GM19324 (cell line): Measurements from ENCODE around the gene KCNA10.
"Not testable (repeated sequence)": the region's sequence is repeated elsewhere in the genome, so short reads cannot be mapped to it uniquely, and the experiment has no call there.

Experiments used
- ATAC-seq: cut with Tn5 transposase; IDR thresholded peaks from one replicate; pipeline ENCODE4 v1.9.1; 2021; ENCODE audit warnings: mild to moderate bottlenecking, moderate library complexity; ENCODE audit not compliant: unreplicated experiment, low FRiP score

Gene KCNA10

DNA sequence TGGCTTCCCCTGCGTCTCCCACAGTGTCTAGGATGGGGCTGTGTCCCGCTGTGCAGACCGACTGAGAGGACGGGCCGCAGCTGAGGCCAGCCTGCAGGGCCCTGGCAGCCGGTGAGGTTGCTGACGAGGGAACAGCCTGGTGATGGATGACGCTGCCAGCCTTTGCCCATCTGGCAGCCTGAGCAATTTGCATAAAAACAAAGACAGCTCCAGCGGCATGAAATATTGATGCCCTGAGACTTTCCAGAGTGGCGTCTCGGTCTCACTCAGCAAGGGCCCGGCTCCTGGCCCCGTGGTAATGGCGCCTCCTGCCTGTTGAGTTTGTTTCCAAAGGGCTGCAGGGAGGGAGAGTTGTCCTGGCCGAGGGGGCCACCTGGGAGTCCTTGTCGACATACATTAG, 19.1 kb upstream of the KCNA10 start:
- no peak for ATAC-seq

DNA sequence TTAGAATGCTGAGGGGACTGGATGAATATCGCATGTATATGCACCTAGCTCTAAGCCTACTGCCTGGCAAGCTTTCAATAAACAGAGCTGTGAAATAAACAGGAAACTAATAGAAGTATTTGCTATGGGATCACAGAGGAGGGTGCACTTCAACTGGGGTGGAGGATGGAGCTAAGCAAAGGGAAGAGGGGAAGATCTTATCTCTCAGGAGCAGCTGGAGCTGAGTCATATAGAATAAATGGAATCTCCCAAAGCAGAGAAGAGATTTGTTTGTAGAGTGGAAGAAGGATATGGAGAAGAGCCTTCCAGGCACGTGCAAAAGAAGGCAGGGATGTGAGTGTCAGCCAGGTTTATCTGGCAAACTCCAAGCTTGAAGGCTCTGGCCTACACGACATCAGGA, 17.0 kb upstream of the KCNA10 start:
- ATAC-seq = no peak

DNA sequence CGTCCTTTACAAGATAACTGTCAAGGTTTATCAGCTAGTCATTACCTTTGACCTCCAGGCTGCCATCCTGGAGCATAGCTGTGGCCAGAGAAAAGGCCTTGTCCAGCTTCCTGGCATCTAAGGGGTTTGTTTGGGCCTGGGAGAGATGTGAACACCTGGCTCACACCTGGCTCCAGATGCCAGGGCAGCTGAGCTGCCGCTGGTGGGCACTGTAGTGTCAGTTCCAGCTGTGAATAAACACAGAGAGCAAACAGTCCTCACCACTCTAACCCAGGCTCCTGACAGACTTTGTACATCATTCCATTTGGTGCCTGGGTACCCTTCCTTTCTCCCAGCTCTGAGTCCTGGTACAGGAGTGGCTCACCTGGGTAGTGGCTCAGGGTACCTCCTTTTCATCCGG, 14.3 kb upstream of the KCNA10 start:
- no peak for ATAC-seq

DNA sequence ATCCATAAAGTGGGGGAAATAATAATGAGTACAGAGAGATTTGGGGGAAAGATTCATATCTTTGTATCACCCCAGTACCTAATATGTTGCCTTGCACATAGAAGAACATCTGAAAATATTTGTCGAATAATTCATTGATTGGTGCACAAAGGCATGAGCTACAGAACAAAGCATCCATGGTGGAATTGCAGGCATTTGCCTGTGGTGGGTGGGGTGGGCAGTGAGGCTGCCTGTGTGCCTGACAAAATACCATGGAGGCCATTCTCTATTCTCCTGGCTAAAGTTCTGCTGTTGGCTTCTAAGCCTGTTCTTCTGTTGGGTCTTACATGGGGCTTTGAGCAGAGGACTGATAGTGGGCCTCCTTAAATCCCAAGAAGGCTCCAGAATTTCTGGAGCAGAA, 10.0 kb upstream of the KCNA10 start:
- ATAC-seq = no peak

DNA sequence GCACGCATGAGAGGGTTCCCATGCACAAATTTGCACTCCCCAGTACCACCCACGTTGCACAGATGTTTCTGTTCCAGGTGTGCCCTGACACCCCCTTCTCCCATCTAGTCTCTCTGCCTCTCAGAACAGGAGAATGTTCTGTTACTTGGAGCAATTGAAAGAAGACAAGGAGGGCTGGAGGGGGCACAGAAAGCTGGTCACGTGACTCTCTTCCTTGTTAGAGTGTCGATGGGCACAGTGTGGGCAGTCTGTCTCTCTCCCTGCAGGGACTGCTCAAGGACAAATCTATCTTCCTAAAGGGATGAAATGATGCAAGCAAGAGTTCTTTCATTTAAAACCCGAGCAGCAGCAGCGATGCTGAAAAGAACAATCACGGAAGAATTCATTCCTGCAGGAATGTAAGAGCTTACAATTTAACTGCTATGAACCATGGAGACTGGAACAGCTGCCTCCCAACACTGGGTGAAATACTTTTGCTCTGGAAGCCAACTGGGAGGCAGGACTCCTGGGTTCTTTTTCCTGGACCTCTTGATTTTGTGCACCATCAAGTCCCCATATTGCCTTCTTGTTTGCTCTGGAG, 7.3 kb upstream of the KCNA10 start:
- no peak for ATAC-seq

DNA sequence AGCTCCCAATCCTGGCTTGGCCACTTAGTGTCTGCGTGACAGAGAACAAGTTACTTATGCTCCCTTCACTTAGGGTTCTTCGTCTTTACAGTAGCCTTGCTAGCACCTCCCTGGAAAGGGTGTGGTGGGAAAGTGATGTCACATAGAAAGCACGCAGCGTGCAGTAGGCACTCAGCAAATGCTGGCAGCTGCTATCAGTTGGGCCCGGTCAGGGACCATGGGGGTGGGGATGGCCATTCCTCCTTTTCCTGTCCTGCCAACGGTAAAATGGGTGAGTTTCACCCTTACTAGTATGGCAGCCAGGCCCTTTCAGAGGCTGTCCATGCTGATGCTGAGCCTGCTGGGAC, 6.2 kb upstream of the KCNA10 start:
- no peak for ATAC-seq

DNA sequence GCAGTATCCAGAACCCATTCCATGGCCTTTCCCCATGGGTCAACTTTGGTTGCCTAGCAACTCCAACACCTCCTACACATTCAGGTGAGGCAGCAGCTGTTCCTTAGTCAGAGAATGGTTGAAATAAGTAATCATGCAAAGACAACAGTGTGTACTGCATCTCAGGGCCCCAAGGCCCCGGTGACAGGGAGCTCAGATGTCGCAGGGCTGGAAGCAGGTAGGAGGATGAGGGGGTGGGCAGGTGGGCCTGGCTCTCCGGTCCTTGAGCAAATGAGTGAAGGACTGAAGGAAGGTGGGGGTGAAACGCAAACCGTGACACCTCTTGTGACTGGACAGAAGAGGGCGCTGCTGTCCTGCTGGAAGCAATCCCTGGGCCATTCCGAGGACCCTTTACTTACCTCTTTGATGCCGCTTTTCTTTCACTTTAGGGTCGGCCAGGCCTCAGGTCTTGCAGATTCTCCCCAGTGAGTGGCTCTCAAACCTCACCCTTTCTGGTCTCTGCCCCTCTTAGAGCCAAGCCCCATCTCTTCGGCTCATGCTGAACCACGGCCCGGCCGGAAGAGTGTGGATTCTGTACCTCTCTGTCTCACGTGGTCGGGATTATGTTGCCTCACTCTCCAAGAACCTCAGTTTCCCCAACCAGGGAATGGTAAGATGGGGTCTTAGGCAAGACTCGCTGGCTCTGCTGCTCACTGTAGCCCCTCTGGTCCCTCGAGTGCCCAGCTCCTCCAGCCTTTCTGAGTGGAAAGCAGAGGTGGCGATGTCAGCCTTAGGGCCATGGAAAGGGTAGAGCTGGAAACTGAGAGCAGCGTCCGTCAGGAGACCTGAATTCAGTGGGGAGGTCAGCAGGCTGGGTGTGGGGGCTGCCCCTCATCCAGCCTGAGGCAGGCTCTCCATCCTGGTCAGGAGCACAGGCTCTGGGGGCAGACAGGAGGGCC, 5.6 kb upstream of the KCNA10 start:
- ATAC-seq = no peak

DNA sequence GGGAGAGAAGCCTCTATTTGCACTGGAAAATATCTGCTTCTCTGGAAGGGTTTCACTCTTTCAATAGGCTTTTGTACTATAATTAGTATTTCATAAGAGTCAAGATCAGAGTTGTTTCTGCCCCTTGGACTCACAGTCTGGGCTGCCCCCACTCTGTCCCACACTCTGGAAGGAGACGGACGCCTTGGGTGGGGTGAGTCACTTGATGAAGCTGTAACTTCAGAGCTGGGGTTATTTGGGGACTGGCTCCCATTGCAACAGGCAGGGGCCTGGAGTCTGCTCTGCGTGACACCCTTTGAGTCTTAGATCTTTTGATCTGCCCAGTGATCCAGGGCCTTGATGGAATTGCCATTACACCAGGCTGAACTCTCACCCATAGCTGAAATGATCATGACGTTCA, 4.0 kb upstream of the KCNA10 start:
- ATAC-seq = no peak

DNA sequence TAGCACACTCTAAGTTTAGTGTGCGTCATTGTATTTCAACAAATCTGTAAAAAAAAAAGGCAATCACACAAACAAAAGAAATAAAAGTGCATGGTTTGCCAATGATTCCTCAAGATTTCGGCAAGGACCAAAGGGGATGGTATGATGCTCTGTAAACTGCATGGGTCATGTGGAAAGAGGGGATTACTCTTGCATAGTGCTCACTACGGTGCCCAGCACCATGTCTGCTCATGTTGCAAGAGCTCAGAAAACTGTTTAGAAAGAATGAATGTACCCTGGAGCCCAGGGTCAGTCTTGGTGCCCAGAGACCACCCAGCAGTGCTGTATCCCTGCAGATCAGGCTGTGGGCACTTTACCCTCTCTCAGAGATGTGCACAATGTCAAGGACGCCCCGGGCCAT, 3.6 kb upstream of the KCNA10 start:
- ATAC-seq = no peak

DNA sequence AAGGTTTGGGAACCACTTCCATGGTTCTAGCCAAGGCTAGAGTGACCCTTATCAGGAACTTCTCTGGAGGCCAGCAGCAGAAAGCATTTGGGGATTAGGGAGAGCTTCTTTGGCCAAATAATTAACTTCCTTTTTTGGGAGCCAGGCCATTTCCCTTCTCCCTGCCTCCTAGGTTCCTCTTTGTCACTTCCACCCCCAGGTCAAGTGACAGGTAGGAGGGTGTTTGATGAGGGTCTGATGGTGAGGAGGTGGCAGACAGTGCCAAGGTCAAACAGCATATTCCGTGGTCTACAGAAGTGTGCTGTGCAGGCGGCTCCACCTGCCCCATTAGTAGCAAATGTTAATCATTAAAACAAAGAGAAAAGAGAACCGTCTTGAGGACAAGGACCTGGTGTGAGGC, 1.9 kb upstream of the KCNA10 start:
- ATAC-seq = no peak

DNA sequence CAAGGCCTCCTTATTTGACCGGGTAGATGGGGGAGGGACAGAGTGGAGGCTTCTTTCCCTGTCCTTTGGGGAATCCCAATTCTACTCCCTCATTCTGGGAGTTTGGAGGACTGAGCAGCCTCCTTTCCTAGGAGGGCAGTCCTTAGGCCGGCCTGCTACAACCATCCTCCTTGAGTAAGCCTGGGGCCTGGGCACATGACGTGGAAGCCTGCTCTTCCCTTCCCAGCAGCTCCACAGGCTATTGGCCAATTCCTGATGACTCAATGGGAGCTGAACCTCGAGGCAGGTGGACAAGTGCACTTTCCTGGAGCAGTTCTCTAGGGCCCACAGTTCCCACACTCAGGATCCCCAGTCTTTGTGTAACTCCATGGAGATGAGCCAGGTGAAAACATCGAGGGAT, 3.1 kb downstream of the KCNA10 start:
- ATAC-seq = no peak

DNA sequence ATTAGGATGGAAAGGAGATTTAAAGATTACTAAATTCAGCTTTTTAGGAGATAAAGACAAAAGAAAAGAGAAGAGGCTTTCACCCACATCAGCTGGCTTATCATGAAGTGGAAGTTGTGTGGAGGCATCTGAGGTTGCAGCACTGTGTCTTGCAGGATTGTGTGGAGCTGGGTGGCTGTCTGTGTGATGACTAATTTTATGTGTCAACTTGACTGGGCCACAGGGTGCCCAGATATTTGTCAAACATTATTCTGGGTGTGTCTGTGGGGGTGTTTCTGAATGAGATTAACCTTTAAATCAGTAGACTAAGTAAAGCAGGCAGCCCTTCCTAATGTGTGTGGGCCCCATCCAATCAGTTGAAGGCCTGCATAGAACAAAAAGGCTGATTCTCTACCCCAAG, 3.9 kb downstream of the KCNA10 start:
- no peak for ATAC-seq

DNA sequence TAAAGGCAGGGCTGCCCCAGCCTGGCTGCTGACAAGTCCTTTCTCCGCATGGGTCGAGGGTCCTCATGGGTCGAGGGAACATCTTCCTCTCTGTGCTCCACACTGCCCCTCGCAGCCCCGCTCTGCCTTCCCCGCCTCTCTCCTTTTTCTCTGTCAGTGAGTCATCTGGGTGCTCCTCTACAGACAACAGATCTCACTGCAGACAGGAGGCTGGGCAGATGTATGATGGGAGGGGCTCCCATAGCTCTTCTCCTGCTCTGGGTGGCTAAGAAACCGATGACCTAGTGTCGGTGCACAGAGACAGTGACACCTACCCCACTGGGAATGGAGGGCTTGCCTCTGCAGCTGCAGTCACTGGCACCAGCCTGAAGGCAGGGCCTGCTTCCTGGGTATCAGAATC, 5.5 kb downstream of the KCNA10 start:
- ATAC-seq = no peak

DNA sequence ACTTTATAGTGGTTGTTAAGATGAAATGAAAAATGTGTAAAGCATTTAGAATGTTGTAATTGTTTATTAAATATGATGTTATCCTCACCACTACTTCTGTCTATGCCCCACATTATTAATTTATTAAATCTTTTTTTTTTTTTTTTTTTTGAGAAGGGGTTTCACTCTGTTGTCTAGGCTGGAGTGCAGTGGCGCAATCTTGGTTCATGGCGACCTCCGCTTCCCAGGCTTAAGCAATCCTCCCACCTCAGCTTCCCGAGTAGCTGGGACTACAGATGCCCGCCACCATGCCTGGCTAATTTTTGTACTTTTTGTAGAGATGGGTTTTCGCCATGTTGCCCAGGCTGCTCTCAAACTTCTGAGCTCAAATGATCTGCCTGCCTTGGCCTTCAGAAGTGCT, 7.5 kb downstream of the KCNA10 start:
- ATAC-seq = no peak

DNA sequence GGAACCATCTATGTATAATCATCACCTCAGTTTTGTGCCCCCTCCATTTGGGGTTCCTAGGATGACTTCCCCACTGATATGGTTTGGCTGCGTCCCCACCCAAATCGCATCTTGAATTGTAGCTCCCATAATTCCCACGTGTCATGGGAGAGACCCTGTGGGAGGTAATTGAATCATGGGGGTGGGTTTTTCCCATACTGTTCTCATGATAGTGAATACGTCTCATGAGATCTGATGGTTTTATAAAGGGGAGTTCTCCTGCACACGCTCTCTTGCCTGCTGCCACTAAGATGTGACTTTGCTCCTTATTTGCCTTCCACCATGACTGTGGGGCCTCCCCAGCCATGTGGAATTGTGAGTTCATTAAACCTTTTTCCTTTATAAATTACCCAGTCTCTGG, 8.1 kb downstream of the KCNA10 start:
- ATAC-seq = not testable (repeated sequence)

DNA sequence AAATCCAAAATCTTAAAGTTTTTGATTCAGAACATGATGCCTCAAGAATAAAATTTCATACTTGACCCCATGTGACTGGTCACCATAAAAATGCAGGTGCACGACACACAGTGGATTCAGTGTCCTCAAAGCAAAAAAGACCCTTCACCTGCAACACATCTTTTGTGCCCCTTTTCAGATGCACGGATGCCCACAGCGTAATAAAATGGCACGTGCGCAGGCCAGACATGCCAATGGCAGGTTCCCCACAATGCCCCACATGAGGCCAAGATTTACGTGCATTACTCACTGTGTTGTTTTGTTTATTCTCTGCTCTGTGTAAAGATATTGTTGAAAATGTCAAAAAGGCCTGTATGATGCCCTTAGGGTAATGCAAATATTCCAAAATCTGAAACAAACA, 9.3 kb downstream of the KCNA10 start:
- ATAC-seq = no peak

DNA sequence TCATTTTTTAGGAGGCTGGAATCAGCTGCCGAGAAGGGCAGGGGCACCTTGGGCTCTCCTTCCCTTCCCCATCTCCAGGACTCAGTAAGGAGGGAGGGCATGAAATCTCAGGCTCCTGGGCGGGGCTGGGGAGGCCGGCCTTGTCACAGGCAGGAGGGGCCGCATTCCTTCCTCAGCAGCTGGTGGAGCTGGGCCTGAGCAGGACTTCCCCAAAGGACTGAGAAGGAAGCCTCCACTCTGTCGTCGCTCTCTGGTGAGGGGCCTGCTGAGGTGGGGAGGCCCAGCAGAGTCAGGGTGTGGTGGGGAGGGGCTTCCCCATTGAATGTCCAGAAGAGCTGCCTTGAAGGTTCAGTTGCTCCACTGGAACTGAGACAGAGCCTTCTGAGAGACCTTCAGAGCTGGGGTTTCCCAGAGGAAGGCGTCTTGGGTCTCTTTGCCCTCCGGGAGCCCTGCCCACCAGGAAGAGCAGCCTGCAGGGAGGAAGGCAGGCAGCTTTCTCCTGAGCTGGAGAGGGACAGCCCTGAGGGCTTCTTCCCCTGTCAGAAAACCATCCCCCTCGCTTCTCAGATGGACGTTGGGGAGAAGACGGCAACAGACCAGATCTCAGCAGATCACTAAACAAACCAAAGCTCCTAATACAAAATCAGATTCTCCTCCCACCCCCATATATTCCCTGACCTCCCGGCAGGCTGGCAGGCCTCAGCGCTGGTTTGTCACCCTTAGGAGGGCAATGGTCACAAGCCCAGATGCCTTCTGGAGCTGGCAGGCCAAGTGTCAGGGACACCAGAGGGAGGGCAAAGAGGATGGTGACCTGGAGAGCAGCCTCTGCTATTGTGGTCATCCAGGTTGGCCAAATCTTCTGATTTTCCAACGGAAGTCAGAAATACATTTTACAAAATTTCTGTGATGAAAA, 10.7 kb downstream of the KCNA10 start:
- ATAC-seq = no peak

DNA sequence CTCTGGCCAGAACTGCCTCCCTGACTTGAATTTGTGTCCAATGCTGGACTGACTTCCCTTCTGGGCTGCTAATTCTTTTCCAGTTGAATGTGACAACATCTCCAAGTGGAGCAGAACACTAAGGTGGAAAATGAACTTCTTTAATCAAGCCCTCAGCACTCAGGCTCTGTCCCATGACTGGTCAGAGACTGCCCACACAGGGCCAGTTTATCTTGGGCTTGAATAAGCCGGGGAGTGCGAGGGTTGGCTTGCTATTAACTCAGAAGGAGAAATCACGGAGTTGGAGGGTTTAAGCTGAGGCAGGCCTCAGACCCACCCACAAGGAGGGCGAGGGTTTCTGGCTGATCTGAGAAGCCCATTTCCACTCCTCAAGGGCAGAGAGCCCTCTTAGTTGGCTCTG, 12.4 kb downstream of the KCNA10 start:
- ATAC-seq = no peak

DNA sequence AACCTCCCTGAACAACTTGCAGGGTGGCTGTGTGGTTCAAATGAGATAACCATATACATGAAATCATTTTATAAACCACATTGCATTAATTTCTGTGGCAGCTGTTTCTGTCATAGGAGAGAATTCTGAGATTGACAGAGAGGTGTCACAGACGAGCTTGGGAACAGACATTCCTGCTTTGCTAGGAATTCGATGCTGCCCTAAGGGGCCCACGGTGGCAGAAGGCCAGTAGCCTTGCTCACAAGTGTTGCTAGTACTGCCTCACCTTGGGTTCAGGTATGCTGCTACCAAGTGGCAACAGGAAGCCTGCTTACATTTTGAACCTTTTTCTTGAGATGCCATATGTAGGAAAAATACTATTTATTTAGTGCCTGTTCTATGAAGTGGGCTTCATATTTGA, 13.4 kb downstream of the KCNA10 start:
- ATAC-seq = no peak

DNA sequence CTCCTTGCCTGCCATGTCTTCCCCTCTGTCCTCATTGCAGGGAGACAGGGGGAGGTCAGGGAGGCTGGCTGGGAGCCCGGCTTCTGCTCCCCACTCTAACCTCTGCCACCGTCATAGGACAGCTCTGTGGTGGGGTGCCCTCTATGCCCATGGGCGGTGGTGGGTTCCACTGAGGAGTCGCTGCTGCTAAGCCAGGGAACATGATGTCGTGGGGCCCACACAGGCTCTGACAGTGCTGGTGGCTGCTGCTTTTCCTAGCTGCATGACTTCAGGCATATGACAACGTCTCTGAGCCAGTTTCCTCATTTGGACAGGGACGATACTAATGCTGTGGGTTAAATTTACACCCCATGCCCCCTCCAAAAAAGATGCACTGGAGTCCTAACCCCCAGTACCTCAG, 14.7 kb downstream of the KCNA10 start:
- no peak for ATAC-seq

DNA sequence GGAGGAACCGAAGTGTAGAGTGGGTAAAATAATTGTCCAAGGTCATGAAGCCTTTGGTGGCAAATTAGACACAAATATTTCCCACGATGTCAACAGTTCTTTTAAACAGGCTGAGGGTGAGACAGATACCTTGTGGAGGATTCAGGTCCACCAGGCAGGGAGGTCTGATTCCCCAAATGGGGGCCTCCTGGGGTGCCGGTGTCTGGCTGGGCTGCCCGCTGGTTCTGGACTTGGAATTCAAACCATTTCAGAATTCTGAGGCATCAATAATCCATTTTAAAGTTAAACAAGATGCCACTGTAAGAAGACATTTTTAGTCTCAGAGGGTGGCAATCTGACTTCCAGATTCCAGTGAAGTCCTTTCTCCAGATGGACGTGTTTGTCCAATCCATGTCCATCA, 15.5 kb downstream of the KCNA10 start:
- ATAC-seq = no peak
